Neural cell (in vitro differentiated cells): ENCODE data around the gene CYP27B1.

ENCODE experiments used
- CTCF ChIP-seq: fragments of 450-650 bp; IDR thresholded peaks from 2 replicates; pipeline ENCODE4 v1.5.1; 2014; ENCODE audit warnings: antibody characterized with exemption, mild to moderate bottlenecking, moderate library complexity; ENCODE audit not compliant: poor library complexity, severe bottlenecking
- EP300 ChIP-seq: fragments of 450-650 bp; conservative IDR thresholded peaks from 2 replicates; pipeline ENCODE4 v1.6.1; 2014; ENCODE audit warnings: antibody characterized with exemption, mild to moderate bottlenecking, moderate library complexity; ENCODE audit not compliant: poor library complexity, severe bottlenecking

- TF ChIP-seq CTCF (peak; percentile 72), EP300 (no peak)
Measured at GRCh38 chr12:57759360-57759980, 7.4 kb downstream of the CYP27B1 start.
